ENCODE measurements around the gene FYCO1. TPM values are rescaled to one million over a fixed set of nuclear protein-coding genes. Genes with fewer than 3 reads are reported as not detected.
"Not testable (repeated sequence)": the region's sequence is repeated elsewhere in the genome, so short reads cannot be mapped to it uniquely, and the experiment has no call there.

The FYCO1 gene
- total RNA-seq, 1 donor from 2014 or later, result 26.7 TPM

DNA sequence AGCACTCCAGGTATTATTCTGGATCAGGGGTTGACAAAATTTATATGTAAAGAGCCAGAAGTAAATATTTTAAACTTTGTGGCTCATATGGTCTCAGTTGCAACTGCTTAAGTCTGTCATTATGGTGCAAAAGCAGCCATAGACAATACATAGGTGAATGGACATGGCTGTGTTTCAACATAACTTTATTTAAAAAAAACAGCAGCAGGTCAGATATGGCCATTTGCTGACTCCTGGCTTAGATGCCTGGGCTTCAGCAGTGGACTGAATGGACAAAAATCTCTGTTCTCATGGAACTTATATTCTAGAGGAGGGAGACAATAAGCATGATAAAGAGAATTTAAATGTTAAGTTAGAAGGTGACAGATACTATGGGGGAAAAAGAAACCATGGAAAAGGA lies 11.7 kb upstream of the FYCO1 start:
- Histone ChIP-seq H3K36me3 (ENCODE audit: control insufficient read depth, insufficient read depth, low read length) (no peaks in the 10 kb centered on the region), H3K27me3 (ENCODE audit: control insufficient read depth, insufficient read depth, low read length) (no peaks in the 10 kb centered on the region), H3K4me3 (ENCODE audit: low read depth, low read length) (no peak overlapping the region)
- DNase-seq (ENCODE audit: low read depth), result no peak
- TF ChIP-seq, protein P1, sequence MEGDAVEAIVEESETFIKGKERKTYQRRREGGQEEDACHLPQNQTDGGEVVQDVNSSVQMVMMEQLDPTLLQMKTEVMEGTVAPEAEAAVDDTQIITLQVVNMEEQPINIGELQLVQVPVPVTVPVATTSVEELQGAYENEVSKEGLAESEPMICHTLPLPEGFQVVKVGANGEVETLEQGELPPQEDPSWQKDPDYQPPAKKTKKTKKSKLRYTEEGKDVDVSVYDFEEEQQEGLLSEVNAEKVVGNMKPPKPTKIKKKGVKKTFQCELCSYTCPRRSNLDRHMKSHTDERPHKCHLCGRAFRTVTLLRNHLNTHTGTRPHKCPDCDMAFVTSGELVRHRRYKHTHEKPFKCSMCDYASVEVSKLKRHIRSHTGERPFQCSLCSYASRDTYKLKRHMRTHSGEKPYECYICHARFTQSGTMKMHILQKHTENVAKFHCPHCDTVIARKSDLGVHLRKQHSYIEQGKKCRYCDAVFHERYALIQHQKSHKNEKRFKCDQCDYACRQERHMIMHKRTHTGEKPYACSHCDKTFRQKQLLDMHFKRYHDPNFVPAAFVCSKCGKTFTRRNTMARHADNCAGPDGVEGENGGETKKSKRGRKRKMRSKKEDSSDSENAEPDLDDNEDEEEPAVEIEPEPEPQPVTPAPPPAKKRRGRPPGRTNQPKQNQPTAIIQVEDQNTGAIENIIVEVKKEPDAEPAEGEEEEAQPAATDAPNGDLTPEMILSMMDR (IDR thresholded peaks at IDR 0.05; ENCODE audit: insufficient read depth, low read length, poor library complexity, severe bottlenecking), result no peak

DNA sequence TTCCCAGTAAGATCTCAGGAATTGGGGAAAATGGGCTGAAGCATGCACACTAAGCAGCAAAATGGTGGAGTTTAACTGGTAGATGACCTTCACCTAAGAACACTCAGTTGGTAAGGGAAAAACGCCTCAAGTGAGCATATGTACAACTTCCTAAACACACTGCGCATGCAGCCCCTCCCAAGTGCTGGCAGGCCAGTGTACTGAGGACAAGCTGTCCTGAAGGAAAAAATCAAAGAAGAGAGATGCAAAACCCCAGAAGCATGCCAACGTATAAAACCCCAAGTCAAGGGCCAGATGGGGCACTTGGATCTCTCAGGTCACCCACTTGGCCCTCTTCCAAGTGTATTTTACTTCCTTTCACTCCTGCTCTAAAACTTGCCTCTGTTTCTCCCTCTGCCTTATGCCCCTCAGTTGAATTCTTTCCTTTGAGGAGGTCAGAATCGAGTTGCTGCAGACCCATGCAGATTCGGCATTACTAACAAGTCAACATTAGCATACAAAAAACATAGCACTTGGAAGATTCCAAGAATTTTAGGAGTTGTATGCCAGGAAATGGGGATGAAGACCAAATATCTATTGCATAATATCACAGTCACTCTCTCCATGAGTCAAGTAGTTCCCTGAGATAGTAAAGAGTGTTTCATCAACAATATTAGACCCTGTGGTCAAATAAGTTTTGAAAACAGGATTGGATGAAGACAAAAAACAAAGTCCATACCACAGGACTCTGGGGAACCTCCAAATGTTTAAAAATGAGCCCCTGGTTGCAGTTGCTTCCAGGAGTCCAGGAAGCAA lies 10.8 kb upstream of the FYCO1 start:
- Histone ChIP-seq H3K36me3 (ENCODE audit: control insufficient read depth, insufficient read depth, low read length) (no peaks in the 10 kb centered on the region), H3K4me3 (ENCODE audit: low read depth, low read length) (no peak overlapping the region), H3K27me3 (ENCODE audit: control insufficient read depth, insufficient read depth, low read length) (no peaks in the 10 kb centered on the region)
- DNase-seq (ENCODE audit: low read depth), result no peak
- TF ChIP-seq, protein P1 (IDR thresholded peaks at IDR 0.05; ENCODE audit: insufficient read depth, low read length, poor library complexity, severe bottlenecking), result no peak

DNA sequence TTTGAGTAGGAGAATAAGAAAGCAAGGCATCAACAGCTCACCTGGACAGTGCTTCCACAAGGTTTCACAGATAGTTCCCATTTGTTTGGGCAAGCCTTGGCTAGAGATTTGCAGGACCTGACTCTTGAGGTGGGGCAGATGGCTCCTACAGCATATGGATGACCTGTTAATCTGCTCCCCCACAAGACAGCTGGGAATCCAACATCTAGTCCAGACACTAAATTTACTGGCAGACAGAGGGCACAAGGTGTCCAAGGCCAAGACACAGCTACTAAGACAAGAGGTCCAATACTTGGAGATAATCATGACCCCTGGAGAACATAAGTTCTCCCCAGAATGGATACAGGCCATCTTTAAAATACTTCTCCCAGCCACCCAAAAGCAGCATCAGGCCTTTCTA lies 8.1 kb upstream of the FYCO1 start:
- H3K36me3 ChIP-seq (ENCODE audit: control insufficient read depth, insufficient read depth, low read length); H3K27me3 ChIP-seq (ENCODE audit: control insufficient read depth, insufficient read depth, low read length); H3K4me3 ChIP-seq (ENCODE audit: low read depth, low read length); DNase-seq (ENCODE audit: low read depth): not testable (repeated sequence)

DNA sequence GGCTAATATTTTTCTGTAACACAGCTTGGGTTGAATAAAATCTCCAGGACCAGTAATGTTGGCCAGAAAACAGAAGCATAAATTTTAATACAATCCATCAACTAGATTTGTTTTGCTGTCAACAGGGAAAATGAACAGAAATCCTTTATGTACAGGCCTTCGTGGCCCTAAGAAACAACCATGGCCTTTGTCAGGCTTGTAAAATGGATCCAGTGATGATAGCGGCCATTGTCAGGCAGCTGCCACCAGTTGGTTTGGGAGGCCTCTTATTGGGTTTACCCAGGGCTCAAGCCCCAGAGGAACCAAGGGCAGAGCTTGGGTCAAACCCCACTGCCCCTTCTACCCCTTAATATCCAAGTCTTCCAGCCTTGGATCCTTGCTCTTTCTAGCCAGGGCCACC lies 5.6 kb upstream of the FYCO1 start:
- TF ChIP-seq, protein P1 (IDR thresholded peaks at IDR 0.05; ENCODE audit: insufficient read depth, low read length, poor library complexity, severe bottlenecking), result no peak
- no peak for DNase-seq (ENCODE audit: low read depth)
- Histone ChIP-seq H3K36me3 (ENCODE audit: control insufficient read depth, insufficient read depth, low read length) (no peaks in the 10 kb centered on the region), H3K4me3 (ENCODE audit: low read depth, low read length) (no peak overlapping the region), H3K27me3 (ENCODE audit: control insufficient read depth, insufficient read depth, low read length) (no peaks in the 10 kb centered on the region)

DNA sequence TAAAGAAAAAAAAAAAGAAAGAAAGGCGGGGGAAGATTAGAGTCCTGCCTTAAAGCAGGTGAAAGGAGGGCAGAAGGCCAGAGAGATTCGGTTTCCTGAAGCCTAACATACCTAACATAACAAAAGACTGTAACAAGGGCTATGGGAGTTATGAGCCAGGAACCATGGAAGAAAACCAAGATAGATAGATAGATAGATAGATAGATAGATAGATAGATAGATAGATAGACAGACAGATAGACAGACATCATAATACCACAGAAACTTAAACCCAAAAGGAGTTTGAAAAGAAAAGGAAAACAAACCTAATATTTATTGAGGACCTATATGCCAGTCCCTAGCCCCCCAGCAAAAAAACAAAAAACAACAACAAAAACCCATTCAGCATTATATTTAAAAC lies 2.3 kb upstream of the FYCO1 start:
- no peak for DNase-seq (ENCODE audit: low read depth)
- H3K27me3 ChIP-seq (ENCODE audit: control insufficient read depth, insufficient read depth, low read length), result no peaks in the 10 kb centered on the region
- TF ChIP-seq, protein P1 (IDR thresholded peaks at IDR 0.05; ENCODE audit: insufficient read depth, low read length, poor library complexity, severe bottlenecking), result no peak
- H3K36me3 ChIP-seq (ENCODE audit: control insufficient read depth, insufficient read depth, low read length), result no peaks in the 10 kb centered on the region
- no peak overlapping the region for H3K4me3 ChIP-seq (ENCODE audit: low read depth, low read length)

DNA sequence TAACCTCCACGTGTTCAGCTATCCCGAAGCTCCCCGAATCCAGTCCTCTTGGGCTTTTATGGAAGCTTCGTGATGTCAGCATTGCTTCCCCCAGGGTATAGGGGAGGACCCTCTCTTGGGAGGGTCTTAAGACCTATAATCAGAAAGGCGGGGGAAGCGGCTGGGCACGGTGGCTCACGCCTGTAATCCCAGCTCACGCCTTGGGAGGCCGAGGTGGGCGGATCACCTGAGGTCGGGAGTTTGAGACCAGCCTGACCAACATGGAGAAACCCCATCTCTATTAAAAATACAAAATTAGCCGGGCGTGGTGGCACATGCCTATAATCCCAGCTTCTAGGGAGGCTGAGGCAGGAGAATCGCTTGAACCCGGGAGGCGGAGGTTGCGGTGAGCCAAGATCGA lies 1.9 kb upstream of the FYCO1 start:
- H3K36me3 ChIP-seq (ENCODE audit: control insufficient read depth, insufficient read depth, low read length); DNase-seq (ENCODE audit: low read depth); H3K27me3 ChIP-seq (ENCODE audit: control insufficient read depth, insufficient read depth, low read length); H3K4me3 ChIP-seq (ENCODE audit: low read depth, low read length): not testable (repeated sequence)
